Lower lobe of right lung (tissue), 2 donors: ENCODE measurements around the gene TMEM255B. TPM values are rescaled to one million over a fixed set of nuclear protein-coding genes. Genes with fewer than 3 reads are reported as not detected.
"Not testable (repeated sequence)": the region's sequence is repeated elsewhere in the genome, so short reads cannot be mapped to it uniquely, and the experiment has no call there.

Experiments
- ATAC-seq, 2 donors: fragments of 200-7000 bp; cut with Tn5 transposase; one replicate each; pipeline ENCODE4 v1.9.1; 2020 to 2022; ENCODE audit warnings: mild to moderate bottlenecking in 2 of 2, moderate library complexity in 2 of 2
- DNase-seq: peaks from one replicate; pipeline ENCODE4 v3.0.0-alpha.2; 2020
- H3K27ac ChIP-seq: fragments of 200-600 bp; one replicate; pipeline ENCODE4 v1.8.0; 2022
- H3K27me3 ChIP-seq: fragments of 200-600 bp; one replicate; pipeline ENCODE4 v1.8.0; 2022; ENCODE audit warnings: low read depth
- H3K36me3 ChIP-seq: fragments of 200-600 bp; one replicate; pipeline ENCODE4 v1.8.0; 2022; ENCODE audit warnings: mild to moderate bottlenecking
- H3K4me1 ChIP-seq: fragments of 200-600 bp; one replicate; pipeline ENCODE4 v1.8.0; 2022
- H3K4me3 ChIP-seq: fragments of 200-600 bp; one replicate; pipeline ENCODE4 v1.8.0; 2022; ENCODE audit warnings: mild to moderate bottlenecking
- H3K9me3 ChIP-seq: fragments of 200-600 bp; one replicate; pipeline ENCODE4 v1.8.0; 2022
- intact Hi-C: fragments of 100-400 bp; cut with DNase I; formaldehyde crosslinking; loops from one replicate; pipeline ENCODE4 v1.11.0; 2022
- total RNA-seq: library from RNA; stranded (reverse); fragmentation: NEBNext Ultra II Directional; extraction: Animal tissue kit (Norgen Biotek cat#: 25700); gene quantifications from one replicate; pipeline ENCODE4 v1.2.1, GENCODE V29; 2021
- TF ChIP-seq, protein P1 (sequence below): fragments of 200-600 bp; IDR thresholded peaks from one replicate; pipeline ENCODE4 v1.8.0; 2022; ENCODE audit warnings: antibody characterized with exemption, mild to moderate bottlenecking
- donor health status: DM: no; HTN: yes; CAD: no; lungs with severe emphysema.

TMEM255B gene
- total RNA-seq, 1 donor from 2014 or later, result 21.5 TPM

DNA sequence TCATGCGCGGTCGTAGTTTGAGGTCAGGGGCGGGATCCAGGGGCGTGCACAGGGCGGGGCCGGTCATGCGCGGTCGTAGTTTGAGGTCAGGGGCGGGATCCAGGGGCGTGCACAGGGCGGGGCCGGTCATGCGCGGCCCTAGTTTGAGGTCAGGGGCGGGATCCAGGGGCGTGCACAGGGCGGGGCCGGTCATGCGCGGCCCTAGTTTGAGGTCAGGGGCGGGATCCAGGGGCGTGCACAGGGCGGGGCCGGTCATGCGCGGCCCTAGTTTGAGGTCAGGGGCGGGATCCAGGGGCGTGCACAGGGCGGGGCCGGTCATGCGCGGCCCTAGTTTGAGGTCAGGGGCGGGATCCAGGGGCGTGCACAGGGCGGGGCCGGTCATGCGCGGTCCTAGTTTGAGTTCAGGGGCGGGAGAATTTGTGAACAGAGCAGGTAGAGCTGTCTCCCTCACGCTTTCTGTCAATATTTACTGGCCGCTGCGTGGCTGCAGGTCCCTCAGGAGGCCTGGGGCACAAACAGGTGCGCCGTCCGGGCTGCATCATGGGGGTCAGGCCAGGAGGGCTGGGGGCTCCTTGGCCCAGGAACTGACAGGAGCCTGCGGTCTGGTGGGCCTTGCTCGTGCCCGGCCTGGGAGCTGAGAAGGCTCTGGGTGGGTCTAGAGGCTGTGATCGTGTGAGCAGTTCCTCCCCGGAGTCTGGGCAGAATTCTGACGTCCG lies 32.8 kb upstream of the TMEM255B start:
- Histone ChIP-seq H3K27ac (peak overlapping the region; percentile 24), H3K4me3 (peak overlapping the region; percentile 23)
- H3K36me3 ChIP-seq, H3K9me3 ChIP-seq, H3K4me1 ChIP-seq, intact Hi-C loops, H3K27me3 ChIP-seq: not testable (repeated sequence)
- peak in 1 of 2 donors; percentile 26 for ATAC-seq
- peak; percentile 51 for DNase-seq

DNA sequence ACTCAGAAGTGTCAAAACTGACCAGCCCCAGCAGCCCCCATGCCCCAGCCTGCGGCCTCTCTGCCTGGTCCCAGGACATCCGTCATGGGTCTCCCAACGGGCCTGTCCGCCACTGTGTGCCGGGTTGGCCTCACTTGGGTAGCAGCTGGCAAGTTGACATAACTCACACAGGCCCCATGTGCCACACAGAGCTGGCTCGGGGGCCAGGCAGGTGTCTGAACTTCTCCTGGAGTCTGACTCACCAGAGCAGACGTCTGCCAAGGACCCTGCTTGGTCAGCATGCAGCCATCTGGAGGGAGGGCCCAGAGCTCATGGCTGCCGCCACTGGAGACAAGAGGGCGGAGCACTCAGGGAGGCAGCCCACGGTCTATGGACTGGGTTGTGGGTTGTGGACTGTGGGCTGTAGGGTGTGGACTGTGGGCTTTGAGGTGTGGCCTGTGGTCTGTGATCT lies 32.0 kb upstream of the TMEM255B start:
- no peak overlapping the region for H3K27ac ChIP-seq
- DNase-seq, result peak; percentile 47

DNA sequence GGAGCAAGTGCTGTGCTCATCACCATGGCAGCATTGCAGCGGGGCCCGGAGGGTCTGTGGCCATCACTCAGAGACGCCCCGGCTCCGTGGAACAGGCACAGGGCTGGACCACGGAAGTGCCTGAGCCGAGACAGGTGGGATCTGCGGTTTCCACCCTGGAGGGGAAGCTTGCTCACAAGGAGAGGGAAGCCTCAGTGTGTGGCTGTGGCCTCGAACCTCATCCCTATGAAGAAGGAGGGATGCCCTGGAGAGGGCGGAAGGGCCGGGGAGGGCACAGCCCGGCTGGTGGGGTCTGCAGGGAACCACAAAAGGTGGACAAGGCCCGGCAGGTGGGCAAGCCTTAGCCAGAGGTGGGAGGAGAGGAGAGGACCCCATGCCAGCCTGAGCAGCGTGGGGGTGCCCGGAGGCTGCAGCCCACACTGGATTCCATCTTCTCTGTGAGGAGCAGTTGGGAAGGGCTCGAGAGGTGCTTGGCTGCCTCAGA lies 30.4 kb upstream of the TMEM255B start:
- no peaks in the 10 kb centered on the region for H3K36me3 ChIP-seq
- H3K27me3 ChIP-seq, result peaks cover 5% of the 10 kb centered on the region
- DNase-seq (peak; percentile 41), ATAC-seq (no peak)
- H3K4me3 ChIP-seq, result no peak overlapping the region
- H3K9me3 ChIP-seq, result no peaks in the 10 kb centered on the region
- peaks cover 6% of the 10 kb centered on the region for H3K4me1 ChIP-seq
- TF ChIP-seq, protein P1, sequence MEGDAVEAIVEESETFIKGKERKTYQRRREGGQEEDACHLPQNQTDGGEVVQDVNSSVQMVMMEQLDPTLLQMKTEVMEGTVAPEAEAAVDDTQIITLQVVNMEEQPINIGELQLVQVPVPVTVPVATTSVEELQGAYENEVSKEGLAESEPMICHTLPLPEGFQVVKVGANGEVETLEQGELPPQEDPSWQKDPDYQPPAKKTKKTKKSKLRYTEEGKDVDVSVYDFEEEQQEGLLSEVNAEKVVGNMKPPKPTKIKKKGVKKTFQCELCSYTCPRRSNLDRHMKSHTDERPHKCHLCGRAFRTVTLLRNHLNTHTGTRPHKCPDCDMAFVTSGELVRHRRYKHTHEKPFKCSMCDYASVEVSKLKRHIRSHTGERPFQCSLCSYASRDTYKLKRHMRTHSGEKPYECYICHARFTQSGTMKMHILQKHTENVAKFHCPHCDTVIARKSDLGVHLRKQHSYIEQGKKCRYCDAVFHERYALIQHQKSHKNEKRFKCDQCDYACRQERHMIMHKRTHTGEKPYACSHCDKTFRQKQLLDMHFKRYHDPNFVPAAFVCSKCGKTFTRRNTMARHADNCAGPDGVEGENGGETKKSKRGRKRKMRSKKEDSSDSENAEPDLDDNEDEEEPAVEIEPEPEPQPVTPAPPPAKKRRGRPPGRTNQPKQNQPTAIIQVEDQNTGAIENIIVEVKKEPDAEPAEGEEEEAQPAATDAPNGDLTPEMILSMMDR, result no peak
- H3K27ac ChIP-seq, result no peak overlapping the region
- intact Hi-C loops, result no loop called here

More for the DNA sequence above, 32.0 kb upstream of the TMEM255B start:
- no peaks in the 10 kb centered on the region for H3K9me3 ChIP-seq
- intact Hi-C loops, result no loop called here
- ATAC-seq, result no peak
- TF ChIP-seq, protein P1, result no peak
- peaks cover 5% of the 10 kb centered on the region for H3K27me3 ChIP-seq
- H3K4me1 ChIP-seq, result peaks cover 6% of the 10 kb centered on the region
- H3K4me3 ChIP-seq, result no peak overlapping the region
- H3K36me3 ChIP-seq, result no peaks in the 10 kb centered on the region

DNA sequence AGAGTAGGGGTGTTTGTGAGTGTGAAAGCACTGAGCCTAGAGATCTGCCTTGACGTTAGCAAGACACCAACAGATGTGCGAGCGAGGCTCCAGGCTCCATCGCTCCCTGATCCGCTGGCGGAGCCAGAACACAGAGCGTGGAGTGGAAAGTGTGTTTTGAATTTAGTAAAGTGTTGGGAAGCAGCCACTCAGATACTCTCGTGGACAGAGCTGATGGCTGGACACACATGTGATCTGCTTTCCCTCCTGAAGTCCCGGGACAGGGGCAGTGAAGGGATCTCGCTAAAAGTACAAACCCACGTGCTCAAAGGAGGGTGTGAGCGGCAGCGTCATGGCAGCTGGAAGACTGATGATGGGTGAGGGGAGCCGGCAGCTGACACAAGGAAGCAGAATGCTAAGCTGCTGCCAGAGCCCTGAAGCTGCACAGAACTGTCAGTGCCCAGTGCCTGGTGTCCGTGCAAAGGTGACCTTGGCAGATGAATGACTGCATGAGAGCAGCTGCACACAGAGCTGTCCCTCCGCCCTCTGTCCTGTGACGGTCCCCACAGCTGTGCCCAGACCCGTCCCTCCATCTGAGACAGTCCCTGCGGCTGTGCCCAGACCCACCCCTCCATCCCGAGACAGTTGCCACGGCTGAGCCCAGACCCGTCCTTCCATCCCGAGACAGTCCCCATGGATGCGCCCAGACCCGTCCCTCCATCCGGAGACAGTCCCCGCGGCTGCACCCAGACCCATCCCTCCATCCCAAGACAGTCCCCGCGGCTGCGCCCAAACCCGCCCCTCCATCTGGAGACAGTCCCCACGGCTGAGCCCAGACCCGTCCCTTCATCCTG lies 29.6 kb upstream of the TMEM255B start:
- no peak overlapping the region for H3K27ac ChIP-seq
- ATAC-seq, result no peak
- H3K27me3 ChIP-seq, result peaks cover 5% of the 10 kb centered on the region
- peak; percentile 40 for DNase-seq
- no peak overlapping the region for H3K4me3 ChIP-seq
- intact Hi-C loops, result no loop called here
- no peaks in the 10 kb centered on the region for H3K9me3 ChIP-seq
- peaks cover 6% of the 10 kb centered on the region for H3K4me1 ChIP-seq
- TF ChIP-seq, protein P1, result no peak
- no peaks in the 10 kb centered on the region for H3K36me3 ChIP-seq

DNA sequence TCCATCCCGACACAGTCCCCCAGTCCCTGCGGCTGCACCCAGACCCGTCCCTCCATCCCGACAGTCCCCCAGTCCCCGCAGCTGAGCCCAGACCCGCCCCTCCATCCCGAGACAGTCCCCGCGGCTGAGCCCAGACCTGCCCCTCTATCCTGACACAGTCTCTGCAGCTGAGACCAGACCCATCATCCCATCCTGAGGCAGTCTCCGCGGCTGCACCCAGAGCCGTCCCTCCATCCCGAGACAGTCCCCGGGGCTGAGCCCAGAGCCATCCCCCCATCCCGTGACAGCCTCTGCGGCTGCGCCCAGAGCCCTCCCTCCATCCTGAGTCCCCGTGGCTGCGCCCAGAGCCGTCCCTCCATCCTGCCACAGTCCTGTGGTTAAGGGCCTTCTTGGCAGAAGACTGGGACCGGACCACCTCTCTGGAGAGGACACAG lies 28.8 kb upstream of the TMEM255B start:
- Histone ChIP-seq H3K36me3 (no peaks in the 10 kb centered on the region), H3K4me3 (no peak overlapping the region), H3K9me3 (no peaks in the 10 kb centered on the region), H3K4me1 (no peaks in the 10 kb centered on the region), H3K27ac (no peak overlapping the region), H3K27me3 (peaks cover 5% of the 10 kb centered on the region)
- ATAC-seq (no peak), DNase-seq (peak; percentile 34)
- TF ChIP-seq, protein P1, result no peak
- intact Hi-C loops, result no loop called here
